ENCODE data around the gene C19orf25. TPM values are rescaled to one million over a fixed set of nuclear protein-coding genes. Genes with fewer than 3 reads are reported as not detected.

Gene C19orf25
- total RNA-seq, 1 donor from 2014 or later: 11.5 TPM

DNA sequence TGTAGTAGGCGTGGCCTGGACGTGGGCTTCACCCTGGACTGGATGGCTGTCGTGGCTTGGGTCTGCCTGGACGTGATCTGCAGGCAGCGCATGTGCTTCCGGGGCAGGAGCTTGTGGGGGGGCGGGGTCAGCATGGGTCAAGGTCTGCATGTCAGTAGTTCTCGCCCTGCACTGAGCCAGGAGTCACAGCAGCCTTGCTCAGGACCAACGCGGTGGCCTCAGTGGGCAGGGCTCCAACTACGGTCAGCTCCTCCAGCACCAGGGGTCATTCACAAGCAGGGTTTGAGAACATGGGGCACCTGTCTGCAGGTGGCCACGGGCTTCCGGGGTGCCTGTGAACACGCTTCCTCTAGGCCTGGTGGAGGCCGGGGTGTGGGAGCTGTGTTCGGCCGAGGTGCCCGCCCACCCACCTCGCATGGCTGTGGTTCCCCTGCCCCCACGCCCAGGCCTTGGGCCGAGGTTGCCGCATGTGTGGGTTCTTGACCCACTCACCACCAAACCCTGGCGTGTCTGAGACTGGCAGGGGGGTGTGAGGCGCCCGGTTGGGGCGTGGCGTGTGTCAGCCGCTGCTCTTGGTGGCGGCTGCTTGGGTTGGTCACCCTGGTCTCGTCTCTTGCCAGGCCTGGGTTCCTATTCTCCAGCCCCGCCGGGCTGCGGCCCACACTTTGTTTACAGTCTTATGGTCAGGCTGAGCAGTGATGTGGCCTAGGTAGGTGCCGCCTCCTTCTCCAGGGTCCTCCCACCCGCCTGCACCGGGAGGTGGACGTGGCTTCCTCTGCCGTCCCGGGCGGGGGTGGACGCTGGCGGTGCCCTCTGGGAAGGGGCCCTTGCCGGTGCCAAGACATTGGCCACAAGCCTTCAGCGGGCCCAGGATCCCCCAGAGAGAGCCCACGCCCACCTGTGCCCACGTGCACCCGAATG, 45.6 kb downstream of the C19orf25 start:
- Histone ChIP-seq H3K4me1 (ENCODE audit: control insufficient read depth in 3 of 3, insufficient read depth in 3 of 3, low read length in 3 of 3) (peaks cover 8 to 14% (median 8%) of the 10 kb centered on the region in 3 donors), H3K9me3 (ENCODE audit: control insufficient read depth in 3 of 3, low read length in 3 of 3) (no peaks in the 10 kb centered on the region), H3K27ac (ENCODE audit: low read depth, low read length) (no peak overlapping the region), H3K27me3 (ENCODE audit: control insufficient read depth in 3 of 3, insufficient read depth in 3 of 3, low read length in 3 of 3) (no peaks in the 10 kb centered on the region), H3K9ac (ENCODE audit: low read depth in 1 of 3, low read length in 3 of 3) (no peak overlapping the region), H3K4me3 (ENCODE audit: low read length in 3 of 3) (no peak overlapping the region), H3K36me3 (ENCODE audit: control insufficient read depth in 3 of 3, insufficient read depth in 3 of 3, low read length in 3 of 3) (peaks cover 48 to 52% (median 50%) of the 10 kb centered on the region in 3 donors)

DNA sequence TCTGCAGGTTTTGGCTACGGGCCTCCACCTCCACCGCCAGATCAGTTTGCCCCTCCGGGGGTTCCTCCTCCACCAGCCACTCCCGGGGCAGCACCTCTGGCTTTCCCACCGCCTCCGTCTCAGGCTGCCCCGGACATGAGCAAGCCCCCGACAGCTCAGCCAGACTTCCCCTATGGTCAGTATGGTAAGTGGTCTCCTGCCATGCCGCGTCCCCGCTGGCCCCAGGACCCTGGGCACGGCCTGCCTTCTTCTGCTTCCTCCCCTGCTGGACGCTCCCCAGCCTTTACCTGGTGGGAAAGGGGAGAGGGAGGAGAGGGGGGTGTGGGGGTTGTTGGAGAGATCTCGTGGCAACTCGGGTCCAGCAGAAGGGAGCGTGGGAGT, 46.5 kb downstream of the C19orf25 start:
- peaks cover 4 to 8% (median 4%) of the 10 kb centered on the region in 3 donors for H3K4me1 ChIP-seq (ENCODE audit: control insufficient read depth in 3 of 3, insufficient read depth in 3 of 3, low read length in 3 of 3)
- no peaks in the 10 kb centered on the region for H3K9me3 ChIP-seq (ENCODE audit: control insufficient read depth in 3 of 3, low read length in 3 of 3)
- H3K27ac ChIP-seq (ENCODE audit: low read depth, low read length): no peak overlapping the region
- H3K9ac ChIP-seq (ENCODE audit: low read depth in 1 of 3, low read length in 3 of 3): no peak overlapping the region
- H3K27me3 ChIP-seq (ENCODE audit: control insufficient read depth in 3 of 3, insufficient read depth in 3 of 3, low read length in 3 of 3): no peaks in the 10 kb centered on the region
- H3K4me3 ChIP-seq (ENCODE audit: low read length in 3 of 3): no peak overlapping the region
- H3K36me3 ChIP-seq (ENCODE audit: control insufficient read depth in 3 of 3, insufficient read depth in 3 of 3, low read length in 3 of 3): peaks cover 54 to 56% (median 55%) of the 10 kb centered on the region in 3 donors

DNA sequence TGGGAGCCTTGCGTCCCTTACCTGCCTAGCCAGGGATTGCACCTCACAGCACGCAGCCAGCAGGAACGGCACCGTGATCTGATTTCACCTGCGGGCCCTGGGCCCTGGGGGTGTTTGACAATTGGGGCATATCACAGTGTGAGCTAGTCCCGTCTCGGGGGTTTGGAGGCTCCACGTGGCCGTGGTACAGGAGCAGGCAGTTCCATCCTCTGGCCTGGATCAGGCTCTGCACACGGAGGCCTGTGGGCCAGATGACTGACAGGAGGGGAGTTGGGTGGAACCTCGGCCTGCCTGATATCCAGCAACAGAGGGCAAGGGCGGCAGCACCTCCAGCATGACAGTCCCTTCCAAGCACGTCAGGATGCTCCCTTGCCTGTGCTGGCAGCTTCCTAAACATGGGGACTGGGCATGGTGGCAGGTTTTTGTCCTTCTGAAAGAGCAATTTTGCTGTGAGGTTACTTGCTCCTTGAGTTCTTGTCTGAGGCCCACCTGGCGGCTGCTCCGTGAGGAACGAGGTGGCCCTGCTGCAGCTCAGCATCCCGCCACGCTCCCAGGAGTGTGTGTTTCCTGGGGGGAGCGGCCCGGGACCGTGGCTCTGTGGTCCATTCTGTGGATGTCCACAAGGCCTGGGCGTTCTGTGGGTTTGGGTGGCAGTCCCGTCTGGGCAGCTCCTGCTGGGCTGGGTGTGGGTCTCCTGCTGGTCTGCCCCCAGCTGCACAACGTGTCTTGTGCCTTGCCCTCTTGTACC, 47.1 kb downstream of the C19orf25 start:
- H3K9me3 ChIP-seq (ENCODE audit: control insufficient read depth in 3 of 3, low read length in 3 of 3): no peaks in the 10 kb centered on the region
- no peak overlapping the region for H3K9ac ChIP-seq (ENCODE audit: low read depth in 1 of 3, low read length in 3 of 3)
- H3K27me3 ChIP-seq (ENCODE audit: control insufficient read depth in 3 of 3, insufficient read depth in 3 of 3, low read length in 3 of 3): no peaks in the 10 kb centered on the region
- peaks cover 4 to 6% (median 5%) of the 10 kb centered on the region in 3 donors for H3K4me1 ChIP-seq (ENCODE audit: control insufficient read depth in 3 of 3, insufficient read depth in 3 of 3, low read length in 3 of 3)
- no peak overlapping the region for H3K27ac ChIP-seq (ENCODE audit: low read depth, low read length)
- peaks cover 56 to 62% (median 57%) of the 10 kb centered on the region in 3 donors for H3K36me3 ChIP-seq (ENCODE audit: control insufficient read depth in 3 of 3, insufficient read depth in 3 of 3, low read length in 3 of 3)
- no peak overlapping the region for H3K4me3 ChIP-seq (ENCODE audit: low read length in 3 of 3)

DNA sequence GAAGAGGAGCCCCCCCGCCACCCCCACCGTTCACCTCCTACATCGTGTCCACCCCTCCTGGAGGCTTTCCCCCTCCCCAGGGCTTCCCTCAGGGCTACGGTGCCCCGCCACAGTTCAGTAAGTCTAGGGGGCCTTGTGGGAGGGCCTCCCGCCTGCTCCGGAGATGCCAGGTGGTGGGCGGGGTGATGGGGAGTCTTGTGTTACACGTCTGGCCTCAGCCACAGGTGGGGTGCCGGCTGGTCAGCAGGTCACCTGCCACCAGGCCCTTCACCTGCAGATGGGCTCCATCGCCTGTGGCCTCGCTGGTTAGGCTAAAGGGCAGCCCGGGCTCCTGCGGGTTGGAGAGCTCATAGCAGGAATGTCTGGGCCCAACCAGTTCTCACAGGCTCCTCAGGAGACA, 48.8 kb downstream of the C19orf25 start:
- no peak overlapping the region for H3K27ac ChIP-seq (ENCODE audit: low read depth, low read length)

DNA sequence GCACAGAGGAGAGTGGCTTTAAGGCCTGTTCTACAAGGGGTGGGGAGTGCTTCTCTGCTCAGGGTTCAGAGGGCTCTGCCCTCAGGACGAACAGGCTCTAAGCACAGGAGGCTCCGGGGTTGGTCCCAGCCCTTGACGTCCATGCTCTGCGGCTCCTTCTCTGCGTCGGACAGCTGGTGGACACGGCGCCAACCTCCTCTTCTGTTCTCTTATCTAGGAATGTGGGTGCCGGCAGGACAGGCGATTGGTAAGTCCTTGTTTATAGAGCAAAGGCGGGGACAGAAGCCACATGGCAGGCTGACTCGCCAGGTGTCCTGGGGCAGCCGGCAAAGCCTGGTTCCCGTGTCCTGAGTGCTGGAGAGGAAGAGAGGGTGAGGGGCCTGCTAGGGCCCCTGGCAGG, 49.3 kb downstream of the C19orf25 start:
- no peak overlapping the region for H3K9ac ChIP-seq (ENCODE audit: low read depth in 1 of 3, low read length in 3 of 3)
- H3K27ac ChIP-seq (ENCODE audit: low read depth, low read length): no peak overlapping the region
- H3K4me1 ChIP-seq (ENCODE audit: control insufficient read depth in 3 of 3, insufficient read depth in 3 of 3, low read length in 3 of 3): peaks cover 0 to 2% (median 0%) of the 10 kb centered on the region in 3 donors
- no peak overlapping the region for H3K4me3 ChIP-seq (ENCODE audit: low read length in 3 of 3)
- no peaks in the 10 kb centered on the region for H3K9me3 ChIP-seq (ENCODE audit: control insufficient read depth in 3 of 3, low read length in 3 of 3)
- H3K36me3 ChIP-seq (ENCODE audit: control insufficient read depth in 3 of 3, insufficient read depth in 3 of 3, low read length in 3 of 3): peaks cover 66 to 73% (median 67%) of the 10 kb centered on the region in 3 donors
- H3K27me3 ChIP-seq (ENCODE audit: control insufficient read depth in 3 of 3, insufficient read depth in 3 of 3, low read length in 3 of 3): no peaks in the 10 kb centered on the region

More for the DNA sequence above, 48.8 kb downstream of the C19orf25 start:
- Histone ChIP-seq H3K9ac (ENCODE audit: low read depth in 1 of 3, low read length in 3 of 3) (no peak overlapping the region), H3K36me3 (ENCODE audit: control insufficient read depth in 3 of 3, insufficient read depth in 3 of 3, low read length in 3 of 3) (peaks cover 62 to 70% (median 63%) of the 10 kb centered on the region in 3 donors), H3K4me1 (ENCODE audit: control insufficient read depth in 3 of 3, insufficient read depth in 3 of 3, low read length in 3 of 3) (peaks cover 0 to 2% (median 0%) of the 10 kb centered on the region in 3 donors), H3K9me3 (ENCODE audit: control insufficient read depth in 3 of 3, low read length in 3 of 3) (no peaks in the 10 kb centered on the region), H3K4me3 (ENCODE audit: low read length in 3 of 3) (no peak overlapping the region), H3K27me3 (ENCODE audit: control insufficient read depth in 3 of 3, insufficient read depth in 3 of 3, low read length in 3 of 3) (no peaks in the 10 kb centered on the region)

DNA sequence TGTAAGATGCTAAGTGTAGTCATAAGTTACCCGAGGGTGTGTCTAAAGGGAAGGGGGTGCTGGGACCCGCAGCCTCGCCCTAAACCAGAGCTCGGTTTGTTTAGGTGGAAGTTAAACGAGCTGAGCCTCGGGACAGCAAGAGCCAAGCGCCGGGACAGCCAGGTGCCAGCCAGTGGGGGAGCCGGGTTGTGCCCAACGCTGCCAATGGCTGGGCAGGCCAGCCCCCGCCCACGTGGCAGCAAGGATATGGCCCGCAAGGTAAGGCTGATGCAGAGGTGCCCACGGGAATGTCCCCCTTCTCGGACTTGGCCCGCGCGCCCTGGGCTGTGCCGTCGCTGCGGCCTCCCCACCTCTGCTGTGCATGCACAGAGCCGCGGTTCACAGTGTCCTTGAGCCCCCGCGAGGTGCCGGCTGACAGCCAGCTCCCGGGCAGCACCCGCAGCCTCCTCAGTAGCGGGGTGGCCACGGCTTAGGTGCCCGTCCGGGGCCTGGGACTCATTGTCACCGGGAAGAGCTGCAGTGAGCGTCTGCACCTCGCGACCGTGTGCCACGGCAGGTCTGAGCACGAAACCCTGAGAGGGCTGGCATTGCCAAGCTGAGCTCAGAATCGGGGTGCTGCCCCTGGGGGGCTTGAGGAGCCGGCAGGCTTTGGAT, 50.1 kb downstream of the C19orf25 start:
- Histone ChIP-seq H3K36me3 (ENCODE audit: control insufficient read depth in 3 of 3, insufficient read depth in 3 of 3, low read length in 3 of 3) (peaks cover 66 to 73% (median 67%) of the 10 kb centered on the region in 3 donors), H3K4me1 (ENCODE audit: control insufficient read depth in 3 of 3, insufficient read depth in 3 of 3, low read length in 3 of 3) (peaks cover 0 to 2% (median 0%) of the 10 kb centered on the region in 3 donors), H3K27me3 (ENCODE audit: control insufficient read depth in 3 of 3, insufficient read depth in 3 of 3, low read length in 3 of 3) (no peaks in the 10 kb centered on the region), H3K9me3 (ENCODE audit: control insufficient read depth in 3 of 3, low read length in 3 of 3) (no peaks in the 10 kb centered on the region), H3K9ac (ENCODE audit: low read depth in 1 of 3, low read length in 3 of 3) (no peak overlapping the region), H3K4me3 (ENCODE audit: low read length in 3 of 3) (no peak overlapping the region), H3K27ac (ENCODE audit: low read depth, low read length) (no peak overlapping the region)

DNA sequence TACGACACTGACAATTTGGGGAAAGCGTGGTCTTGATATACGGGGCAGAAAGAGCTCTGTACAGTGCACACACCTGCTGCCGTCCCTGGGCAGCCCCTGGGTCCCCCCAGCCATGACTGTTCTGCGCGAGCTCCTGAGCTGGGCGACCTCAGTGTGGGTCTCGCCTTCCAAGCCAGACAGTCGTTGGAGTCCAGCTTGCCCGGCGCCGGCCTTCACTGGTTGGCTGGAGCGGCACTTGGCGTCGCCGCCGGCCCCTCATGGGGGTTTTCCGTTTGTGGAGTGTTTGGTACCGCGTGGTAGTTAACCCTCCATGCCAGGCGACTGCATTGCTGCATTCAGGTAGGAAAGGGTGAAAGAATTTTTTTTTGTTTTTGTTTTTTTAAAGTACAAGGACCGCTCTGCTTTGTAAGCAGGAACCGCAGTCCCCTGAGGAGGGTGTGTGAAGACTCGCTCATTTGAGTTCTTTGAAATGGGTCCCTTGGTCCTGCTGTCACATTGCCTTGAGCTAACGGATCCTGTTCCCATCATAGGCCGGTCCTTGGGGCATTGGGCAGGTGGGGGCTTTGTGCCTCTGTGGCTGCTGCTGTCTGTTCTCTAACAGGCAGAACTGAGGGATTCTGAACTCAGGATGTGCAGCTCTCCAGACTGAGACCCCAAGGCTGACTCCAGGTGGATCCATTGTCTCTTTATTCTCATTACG, 51.6 kb downstream of the C19orf25 start:
- H3K27me3 ChIP-seq (ENCODE audit: control insufficient read depth in 3 of 3, insufficient read depth in 3 of 3, low read length in 3 of 3): no peaks in the 10 kb centered on the region
- no peak overlapping the region for H3K9ac ChIP-seq (ENCODE audit: low read depth in 1 of 3, low read length in 3 of 3)
- H3K4me1 ChIP-seq (ENCODE audit: control insufficient read depth in 3 of 3, insufficient read depth in 3 of 3, low read length in 3 of 3): peaks cover 0 to 2% (median under 1%) of the 10 kb centered on the region in 3 donors
- peaks cover 66 to 71% (median 66%) of the 10 kb centered on the region in 3 donors for H3K36me3 ChIP-seq (ENCODE audit: control insufficient read depth in 3 of 3, insufficient read depth in 3 of 3, low read length in 3 of 3)
- H3K9me3 ChIP-seq (ENCODE audit: control insufficient read depth in 3 of 3, low read length in 3 of 3): no peaks in the 10 kb centered on the region
- no peak overlapping the region for H3K4me3 ChIP-seq (ENCODE audit: low read length in 3 of 3)
- H3K27ac ChIP-seq (ENCODE audit: low read depth, low read length): no peak overlapping the region

DNA sequence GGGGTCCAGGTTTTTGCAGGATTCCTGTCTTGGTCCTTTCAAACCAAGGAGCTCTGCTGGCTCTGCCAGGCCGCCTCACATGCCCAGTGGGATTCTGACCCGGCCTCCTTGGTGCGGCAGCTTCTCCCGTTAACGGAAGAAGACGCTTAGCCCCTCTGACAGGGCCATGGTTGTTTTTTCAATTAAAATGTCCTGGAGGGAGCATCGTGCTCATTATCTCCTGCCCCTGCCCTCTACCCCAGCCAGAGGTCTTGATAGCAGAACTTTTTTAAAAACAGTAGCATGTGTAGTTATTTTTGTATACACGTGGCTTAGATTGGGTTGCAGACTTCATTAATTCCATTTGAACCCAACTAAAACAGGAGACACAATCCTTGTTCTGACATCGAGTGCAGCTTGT, 52.3 kb downstream of the C19orf25 start:
- Histone ChIP-seq H3K4me1 (ENCODE audit: control insufficient read depth in 3 of 3, insufficient read depth in 3 of 3, low read length in 3 of 3) (peaks cover 0 to 8% (median 5%) of the 10 kb centered on the region in 3 donors), H3K36me3 (ENCODE audit: control insufficient read depth in 3 of 3, insufficient read depth in 3 of 3, low read length in 3 of 3) (peaks cover 66 to 70% (median 66%) of the 10 kb centered on the region in 3 donors), H3K27ac (ENCODE audit: low read depth, low read length) (no peak overlapping the region), H3K9ac (ENCODE audit: low read depth in 1 of 3, low read length in 3 of 3) (no peak overlapping the region), H3K4me3 (ENCODE audit: low read length in 3 of 3) (no peak overlapping the region), H3K9me3 (ENCODE audit: control insufficient read depth in 3 of 3, low read length in 3 of 3) (no peaks in the 10 kb centered on the region), H3K27me3 (ENCODE audit: control insufficient read depth in 3 of 3, insufficient read depth in 3 of 3, low read length in 3 of 3) (no peaks in the 10 kb centered on the region)

DNA sequence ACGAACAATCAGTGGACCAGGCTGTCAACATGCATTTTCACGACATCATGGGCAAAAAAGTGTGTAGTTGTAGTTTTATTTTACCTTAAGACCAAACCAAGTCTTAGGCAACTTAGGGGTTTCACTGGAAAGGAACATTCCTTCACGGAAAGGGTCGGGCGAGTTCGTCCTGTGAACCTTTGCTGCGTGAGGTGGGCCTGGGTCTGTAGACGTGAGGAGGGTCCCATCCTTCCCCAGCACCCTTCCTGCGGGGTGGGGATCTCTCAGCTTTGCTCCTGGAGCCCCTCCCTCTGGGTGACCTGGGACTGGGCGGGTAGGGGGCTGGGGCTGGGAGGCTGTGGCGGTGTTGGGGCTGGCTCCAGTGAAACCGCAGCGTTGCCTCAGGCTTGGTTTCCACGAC, 53.1 kb downstream of the C19orf25 start:
- Histone ChIP-seq H3K9me3 (ENCODE audit: control insufficient read depth in 3 of 3, low read length in 3 of 3) (no peaks in the 10 kb centered on the region), H3K9ac (ENCODE audit: low read depth in 1 of 3, low read length in 3 of 3) (no peak overlapping the region), H3K27me3 (ENCODE audit: control insufficient read depth in 3 of 3, insufficient read depth in 3 of 3, low read length in 3 of 3) (no peaks in the 10 kb centered on the region), H3K36me3 (ENCODE audit: control insufficient read depth in 3 of 3, insufficient read depth in 3 of 3, low read length in 3 of 3) (peaks cover 70 to 74% (median 71%) of the 10 kb centered on the region in 3 donors), H3K4me1 (ENCODE audit: control insufficient read depth in 3 of 3, insufficient read depth in 3 of 3, low read length in 3 of 3) (peaks cover 0 to 8% (median 5%) of the 10 kb centered on the region in 3 donors), H3K4me3 (ENCODE audit: low read length in 3 of 3) (no peak overlapping the region), H3K27ac (ENCODE audit: low read depth, low read length) (no peak overlapping the region)
